Aorta (tissue), 5 donors: Measurements from ENCODE around the gene TNN. TPM values are rescaled to one million over a fixed set of nuclear protein-coding genes. Genes with fewer than 3 reads are reported as not detected.

Experiments
- ATAC-seq: fragments of 200-7000 bp; cut with Tn5 transposase; one replicate; pipeline ENCODE4 v1.9.1; 2022; ENCODE audit warnings: moderate library complexity; ENCODE audit not compliant: low FRiP score
- DNase-seq, 2 donors: peaks; one replicate each; pipeline ENCODE4 v3.0.0-alpha.2; 2020
- H3K27ac ChIP-seq, 2 donors: one replicate each; pipeline ENCODE4 v1.5.1; 2013; ENCODE audit warnings: low read length in 2 of 2, mild to moderate bottlenecking in 2 of 2, moderate library complexity in 2 of 2, control low read depth in 1 of 2, inconsistent platforms in 1 of 2, low read depth in 1 of 2
- H3K27me3 ChIP-seq, 2 donors: one replicate each; pipeline ENCODE4 v1.6.1; 2013; ENCODE audit warnings: control low read depth in 1 of 2, low read length in 1 of 2, mild to moderate bottlenecking in 1 of 2, moderate library complexity in 1 of 2; ENCODE audit not compliant: insufficient read depth in 2 of 2, control insufficient read depth in 1 of 2
- H3K36me3 ChIP-seq, 2 donors: one replicate each; pipeline ENCODE4 v1.6.1; 2013; ENCODE audit warnings: control low read depth in 1 of 2, low read length in 1 of 2, mild to moderate bottlenecking in 1 of 2; ENCODE audit not compliant: insufficient read depth in 2 of 2, control insufficient read depth in 1 of 2
- H3K4me1 ChIP-seq, 2 donors: one replicate each; pipeline ENCODE4 v1.6.1; 2013; ENCODE audit warnings: low read length in 2 of 2, control low read depth in 1 of 2, mild to moderate bottlenecking in 1 of 2, moderate library complexity in 1 of 2; ENCODE audit not compliant: insufficient read depth in 2 of 2, control insufficient read depth in 1 of 2
- H3K4me3 ChIP-seq, 2 donors: one replicate each; pipeline ENCODE4 v1.5.1; 2013; ENCODE audit warnings: low read length in 2 of 2, control low read depth in 1 of 2, mild to moderate bottlenecking in 1 of 2
- H3K9me3 ChIP-seq: one replicate; pipeline ENCODE4 v1.6.1; 2013; ENCODE audit warnings: mild to moderate bottlenecking, low read length; ENCODE audit not compliant: control insufficient read depth
- WGBS, 2 donors: extraction: QIAGEN DNeasy Blood & Tissue Kit; methylation state at CpG; one replicate each; pipeline ENCODE4 v1.1.7; 2013; 5-methylcytosine and 5-hydroxymethylcytosine counted together
- intact Hi-C, 2 donors: fragments of 100-400 bp; cut with DNase I; formaldehyde crosslinking; loops; one replicate each; pipeline versions ENCODE4 v1.14.2 to v1.15.0; 2022
- polyA plus RNA-seq, 2 donors: library from polyadenylated mRNA; stranded (reverse); fragments of 200-250 nt; gene quantifications; one replicate each; pipeline ENCODE4 v1.2.3, GENCODE V29; 2013
- total RNA-seq, 2 donors: library from RNA; stranded (reverse); fragmentation: NEBNext Ultra II Directional; extraction: Animal tissue kit (Norgen Biotek cat#: 25700); gene quantifications; one replicate each; pipeline ENCODE4 v1.2.1, GENCODE V29; 2021
- donor health status: healthy with polysubstance abuse.
- donor health status: Bipolar disorder and iron deficiency.
- donor health status: DM: no; HTN: no; CAD: no.
- donor health status: DM: no; HTN: no; CAD: no.
- donor health status: DM: yes; HTN: yes; CAD: no.

Gene TNN
- total and polyA plus RNA-seq, 4 donors = 0.25 to 0.30 TPM; not detected in 2

- 63 to 77% methylated on average over 14 of the region's 14 CpGs for WGBS, 2 donors
- intact Hi-C loops = no loop called here
- DNase-seq (no peak), ATAC-seq (no peak)
- Histone ChIP-seq H3K27me3 (no peaks in the 10 kb centered on the region), H3K4me1 (no peaks in the 10 kb centered on the region), H3K4me3 (no peak overlapping the region), H3K27ac (no peak overlapping the region), H3K9me3 (no peaks in the 10 kb centered on the region), H3K36me3 (no peaks in the 10 kb centered on the region)
Observed at GRCh38 chr1:175075572-175076568, 8.2 kb downstream of the TNN start.

GRCh38 chr1:175077356-175078030, 9.9 kb downstream of the TNN start:
- H3K27ac ChIP-seq = no peak overlapping the region
- no peak for DNase-seq
- WGBS, 2 donors = 84 to 85% methylated on average over 12 of the region's 12 CpGs
- intact Hi-C loops = no loop called here
- no peaks in the 10 kb centered on the region for H3K36me3 ChIP-seq
- no peaks in the 10 kb centered on the region for H3K27me3 ChIP-seq
- no peak overlapping the region for H3K4me3 ChIP-seq
- no peaks in the 10 kb centered on the region for H3K9me3 ChIP-seq
- H3K4me1 ChIP-seq = no peaks in the 10 kb centered on the region
- ATAC-seq = no peak

- H3K36me3 ChIP-seq = no peaks in the 10 kb centered on the region
- H3K4me1 ChIP-seq = no peaks in the 10 kb centered on the region
- ATAC-seq (no peak), DNase-seq (no peak)
- no peak overlapping the region for H3K4me3 ChIP-seq
- no peaks in the 10 kb centered on the region for H3K27me3 ChIP-seq
- H3K27ac ChIP-seq = no peak overlapping the region
- intact Hi-C loops = no loop called here
- H3K9me3 ChIP-seq = no peaks in the 10 kb centered on the region
- 68 to 72% methylated on average over 3 of the region's 3 CpGs for WGBS, 2 donors
Observed at GRCh38 chr1:175078629-175079028, 11.0 kb downstream of the TNN start.

GRCh38 chr1:175079338-175079737, 11.7 kb downstream of the TNN start:
- Histone ChIP-seq H3K4me3 (no peak overlapping the region), H3K27ac (no peak overlapping the region), H3K27me3 (no peaks in the 10 kb centered on the region), H3K36me3 (no peaks in the 10 kb centered on the region), H3K4me1 (no peaks in the 10 kb centered on the region), H3K9me3 (no peaks in the 10 kb centered on the region)
- ATAC-seq = no peak
- DNase-seq = no peak
- 95 to 96% methylated on average over 40 of the region's 40 CpGs for WGBS, 2 donors
- intact Hi-C loops = no loop called here

GRCh38 chr1:175080030-175080429, 12.4 kb downstream of the TNN start:
- no peaks in the 10 kb centered on the region for H3K9me3 ChIP-seq
- no peak overlapping the region for H3K4me3 ChIP-seq
- 84 to 85% methylated on average over 6 of the region's 6 CpGs for WGBS, 2 donors
- H3K27ac ChIP-seq = no peak overlapping the region
- DNase-seq (no peak), ATAC-seq (no peak)
- no peaks in the 10 kb centered on the region for H3K27me3 ChIP-seq
- H3K36me3 ChIP-seq = no peaks in the 10 kb centered on the region
- H3K4me1 ChIP-seq = no peaks in the 10 kb centered on the region
- intact Hi-C loops = no loop called here

GRCh38 chr1:175081983-175082382, 14.3 kb downstream of the TNN start:
- no peak for ATAC-seq
- no peaks in the 10 kb centered on the region for H3K27me3 ChIP-seq
- no peak for DNase-seq
- no peaks in the 10 kb centered on the region for H3K36me3 ChIP-seq
- H3K4me1 ChIP-seq = no peaks in the 10 kb centered on the region
- no peaks in the 10 kb centered on the region for H3K9me3 ChIP-seq
- intact Hi-C loops = no loop called here
- WGBS, 2 donors = 80 to 98% methylated on average over 2 of the region's 2 CpGs
- no peak overlapping the region for H3K27ac ChIP-seq
- no peak overlapping the region for H3K4me3 ChIP-seq

- ATAC-seq (no peak), DNase-seq (no peak)
- 54 to 55% methylated on average over 3 of the region's 3 CpGs for WGBS, 2 donors
- H3K9me3 ChIP-seq = no peaks in the 10 kb centered on the region
- no peaks in the 10 kb centered on the region for H3K4me1 ChIP-seq
- intact Hi-C loops = no loop called here
- H3K4me3 ChIP-seq = no peak overlapping the region
- no peaks in the 10 kb centered on the region for H3K36me3 ChIP-seq
- no peak overlapping the region for H3K27ac ChIP-seq
- H3K27me3 ChIP-seq = no peaks in the 10 kb centered on the region
Observed at GRCh38 chr1:175088525-175088951, 20.9 kb downstream of the TNN start.

GRCh38 chr1:175089136-175089718, 21.6 kb downstream of the TNN start:
- no peak for ATAC-seq
- no peak for DNase-seq
- Histone ChIP-seq H3K27ac (no peak overlapping the region), H3K9me3 (no peaks in the 10 kb centered on the region), H3K4me1 (no peaks in the 10 kb centered on the region), H3K36me3 (no peaks in the 10 kb centered on the region), H3K4me3 (no peak overlapping the region), H3K27me3 (no peaks in the 10 kb centered on the region)
- 56 to 62% methylated on average over 7 of the region's 7 CpGs for WGBS, 2 donors
- intact Hi-C loops = no loop called here
